ENCODE data around the gene ID2.

DNA sequence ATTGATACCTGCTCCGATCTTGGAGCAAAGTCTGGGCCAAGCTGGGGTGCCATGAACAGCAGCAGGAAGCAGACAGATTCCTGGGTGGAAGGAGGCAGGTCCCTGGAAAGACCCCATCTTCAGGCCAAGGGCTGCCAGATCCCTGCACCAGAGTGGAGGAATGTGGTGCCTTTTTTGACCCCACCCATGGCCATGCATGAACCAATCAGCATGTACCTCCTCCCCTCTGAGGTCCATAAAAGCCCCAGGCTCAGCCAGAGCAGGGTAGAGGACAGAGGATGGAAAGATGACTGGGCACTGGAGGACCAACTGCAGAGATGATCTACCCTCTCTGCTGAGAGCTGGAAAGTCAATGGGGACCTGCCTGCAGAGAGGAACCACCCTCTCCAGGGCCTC, 34.4 kb upstream of the ID2 start:
- no peak for TF ChIP-seq CTCF (IDR thresholded peaks at IDR 0.05; ENCODE audit: poor library complexity)
- TF ChIP-seq EZH2 (IDR thresholded peaks at IDR 0.05; ENCODE audit: borderline replicate concordance): no peak
- no peak for TF ChIP-seq EZH2phosphoT487 (IDR thresholded peaks at IDR 0.05; ENCODE audit: low read depth, severe bottlenecking, unreplicated experiment)
